Vagina (tissue), 2 donors: ENCODE measurements around the gene REN. TPM values are rescaled to one million over a fixed set of nuclear protein-coding genes. Genes with fewer than 3 reads are reported as not detected.

ENCODE experiments used
- DNase-seq, 2 donors: peaks; one replicate each; pipeline ENCODE4 v3.0.0-alpha.2; 2017; ENCODE audit errors: extremely low spot score in 2 of 2
- H3K27ac ChIP-seq: fragments of 200-600 bp; sonication (generic); one replicate; pipeline ENCODE4 v1.5.1; 2019
- H3K27me3 ChIP-seq: fragments of 200-600 bp; sonication (generic); one replicate; pipeline ENCODE4 v1.5.1; 2019
- H3K36me3 ChIP-seq, 2 donors: fragments of 200-600 bp; sonication (generic); one replicate each; pipeline ENCODE4 v1.5.1; 2017 to 2019
- H3K4me1 ChIP-seq: fragments of 200-600 bp; sonication (generic); one replicate; pipeline ENCODE4 v1.5.1; 2019
- H3K4me3 ChIP-seq, 2 donors: fragments of 200-600 bp; sonication (generic); 1 replicate in 1 of 2; 2 replicates in 1 of 2; pipeline ENCODE4 v1.5.1; 2016 to 2019
- H3K9me3 ChIP-seq: fragments of 200-600 bp; sonication (generic); one replicate; pipeline ENCODE4 v1.5.1; 2019
- POLR2A ChIP-seq, 2 donors: fragments of 450-650 bp; IDR thresholded peaks; one replicate each; pipeline ENCODE4 v1.6.1; 2017; ENCODE audit warnings: antibody characterized with exemption in 2 of 2, mild to moderate bottlenecking in 2 of 2, moderate library complexity in 2 of 2
- POLR2AphosphoS5 ChIP-seq, 2 donors: sonication (generic); formaldehyde crosslinking; IDR thresholded peaks; one replicate each; pipeline ENCODE4 v1.9.0; 2017; ENCODE audit warnings: antibody characterized with exemption in 2 of 2, mild to moderate bottlenecking in 2 of 2, low read depth in 1 of 2; ENCODE audit not compliant: insufficient read depth in 1 of 2
- intact Hi-C: fragments of 100-400 bp; cut with DNase I; formaldehyde crosslinking; loops from one replicate; pipeline ENCODE4 v1.15.1; 2023
- total RNA-seq: library from RNA; depleted of rRNA; stranded (reverse); fragments of >200 nt; gene quantifications from one replicate; pipeline ENCODE4 v1.2.3, GENCODE V29; 2016
- TF ChIP-seq, protein P1 (sequence below), 3 experiments: fragments of 450-650 bp in 2 of 3; fragments of 200-600 bp in 1 of 3; sonication (generic) in 1 of 3; IDR thresholded peaks; one replicate each; pipeline ENCODE4 v1.5.1; 2017 to 2019; ENCODE audit warnings: antibody characterized with exemption in 3 of 3, mild to moderate bottlenecking in 2 of 3, moderate library complexity in 2 of 3

The REN gene
- total RNA-seq, 1 donor from 2014 or later: not detected

DNA sequence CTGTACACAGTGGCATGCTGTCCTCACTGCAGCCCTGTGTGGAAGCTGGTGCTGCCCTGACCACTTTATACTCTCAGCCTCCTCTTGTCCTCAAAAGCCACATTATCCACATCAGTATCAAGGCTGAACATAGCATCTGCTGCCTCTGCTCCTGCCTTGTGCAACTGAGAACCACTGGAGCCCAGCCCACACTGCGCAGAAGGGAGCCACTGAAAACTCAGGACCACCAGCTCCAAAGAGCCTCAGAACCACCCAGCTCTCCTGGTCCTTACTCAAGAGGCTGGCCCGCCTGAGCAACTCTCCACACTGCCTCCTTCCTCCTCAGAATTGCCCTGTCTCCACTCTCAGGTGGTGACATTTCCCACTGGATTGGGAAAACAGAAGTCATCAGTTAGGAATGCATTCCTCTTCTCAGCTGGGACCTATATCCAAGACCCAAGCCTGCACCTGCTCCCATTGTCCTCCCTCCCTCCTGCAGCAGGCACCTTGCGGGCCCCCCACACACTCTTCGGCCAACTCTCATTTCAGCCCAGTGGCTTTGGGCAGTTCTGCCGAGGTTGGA, 37.1 kb upstream of the REN start:
- Histone ChIP-seq H3K9me3 (no peaks in the 10 kb centered on the region), H3K4me3 (no peak overlapping the region), H3K36me3 (no peaks in the 10 kb centered on the region), H3K4me1 (no peaks in the 10 kb centered on the region), H3K27ac (no peak overlapping the region), H3K27me3 (no peaks in the 10 kb centered on the region)
- TF ChIP-seq POLR2A (IDR thresholded peaks at IDR 0.05): no peak
- intact Hi-C loops: no loop called here
- no peak for DNase-seq

GRCh38 chr1:204202481-204202880, 36.3 kb upstream of the REN start:
- Histone ChIP-seq H3K27ac (no peak overlapping the region), H3K4me3 (no peak overlapping the region), H3K27me3 (no peaks in the 10 kb centered on the region), H3K4me1 (no peaks in the 10 kb centered on the region), H3K36me3 (no peaks in the 10 kb centered on the region), H3K9me3 (no peaks in the 10 kb centered on the region)
- TF ChIP-seq, protein P1, sequence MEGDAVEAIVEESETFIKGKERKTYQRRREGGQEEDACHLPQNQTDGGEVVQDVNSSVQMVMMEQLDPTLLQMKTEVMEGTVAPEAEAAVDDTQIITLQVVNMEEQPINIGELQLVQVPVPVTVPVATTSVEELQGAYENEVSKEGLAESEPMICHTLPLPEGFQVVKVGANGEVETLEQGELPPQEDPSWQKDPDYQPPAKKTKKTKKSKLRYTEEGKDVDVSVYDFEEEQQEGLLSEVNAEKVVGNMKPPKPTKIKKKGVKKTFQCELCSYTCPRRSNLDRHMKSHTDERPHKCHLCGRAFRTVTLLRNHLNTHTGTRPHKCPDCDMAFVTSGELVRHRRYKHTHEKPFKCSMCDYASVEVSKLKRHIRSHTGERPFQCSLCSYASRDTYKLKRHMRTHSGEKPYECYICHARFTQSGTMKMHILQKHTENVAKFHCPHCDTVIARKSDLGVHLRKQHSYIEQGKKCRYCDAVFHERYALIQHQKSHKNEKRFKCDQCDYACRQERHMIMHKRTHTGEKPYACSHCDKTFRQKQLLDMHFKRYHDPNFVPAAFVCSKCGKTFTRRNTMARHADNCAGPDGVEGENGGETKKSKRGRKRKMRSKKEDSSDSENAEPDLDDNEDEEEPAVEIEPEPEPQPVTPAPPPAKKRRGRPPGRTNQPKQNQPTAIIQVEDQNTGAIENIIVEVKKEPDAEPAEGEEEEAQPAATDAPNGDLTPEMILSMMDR (IDR thresholded peaks at IDR 0.05): no peak
- TF ChIP-seq POLR2AphosphoS5 (IDR thresholded peaks at IDR 0.05; ENCODE audit: insufficient read depth in 1 of 2, low read depth in 1 of 2) (no peak), POLR2A (IDR thresholded peaks at IDR 0.05) (no peak)
- intact Hi-C loops: no loop called here
- DNase-seq: no peak

GRCh38 chr1:204201348-204202040, 35.4 kb upstream of the REN start:
- no peaks in the 10 kb centered on the region for H3K9me3 ChIP-seq
- H3K27me3 ChIP-seq: no peaks in the 10 kb centered on the region
- no peaks in the 10 kb centered on the region for H3K4me1 ChIP-seq
- H3K36me3 ChIP-seq: no peaks in the 10 kb centered on the region
- TF ChIP-seq POLR2AphosphoS5 (IDR thresholded peaks at IDR 0.05; ENCODE audit: insufficient read depth in 1 of 2, low read depth in 1 of 2): no peak
- TF ChIP-seq, protein P1 (IDR thresholded peaks at IDR 0.05): no peak
- TF ChIP-seq POLR2A (IDR thresholded peaks at IDR 0.05): no peak
- intact Hi-C loops: no loop called here
- no peak overlapping the region for H3K27ac ChIP-seq
- no peak for DNase-seq
- H3K4me3 ChIP-seq: no peak overlapping the region

DNA sequence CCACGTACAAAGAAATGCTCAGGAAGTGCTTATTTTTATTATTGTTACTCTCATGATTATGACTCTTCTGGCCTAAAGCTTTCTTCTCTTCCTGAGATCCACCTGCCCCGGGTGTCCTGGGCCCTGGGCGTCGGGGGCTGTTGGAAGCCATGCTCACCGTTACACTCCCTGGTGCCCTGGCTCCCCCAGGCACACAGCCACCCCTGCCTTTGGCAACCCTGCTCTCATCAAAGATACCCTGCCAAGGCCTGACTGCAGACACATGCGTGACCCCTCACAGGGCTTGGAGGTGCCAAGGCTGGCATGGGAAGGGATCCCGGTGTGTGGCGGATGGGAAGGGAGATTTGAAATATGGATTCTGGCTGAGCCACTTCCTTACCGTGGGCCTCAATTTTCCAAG, 33.4 kb upstream of the REN start:
- TF ChIP-seq POLR2A (IDR thresholded peaks at IDR 0.05) (no peak), POLR2AphosphoS5 (IDR thresholded peaks at IDR 0.05; ENCODE audit: insufficient read depth in 1 of 2, low read depth in 1 of 2) (no peak)
- TF ChIP-seq, protein P1 (IDR thresholded peaks at IDR 0.05): no peak
- no peaks in the 10 kb centered on the region for H3K9me3 ChIP-seq
- no peaks in the 10 kb centered on the region for H3K4me1 ChIP-seq
- H3K36me3 ChIP-seq: no peaks in the 10 kb centered on the region
- no peak overlapping the region for H3K4me3 ChIP-seq
- H3K27ac ChIP-seq: no peak overlapping the region
- no peak for DNase-seq
- no peaks in the 10 kb centered on the region for H3K27me3 ChIP-seq
- intact Hi-C loops: no loop called here

DNA sequence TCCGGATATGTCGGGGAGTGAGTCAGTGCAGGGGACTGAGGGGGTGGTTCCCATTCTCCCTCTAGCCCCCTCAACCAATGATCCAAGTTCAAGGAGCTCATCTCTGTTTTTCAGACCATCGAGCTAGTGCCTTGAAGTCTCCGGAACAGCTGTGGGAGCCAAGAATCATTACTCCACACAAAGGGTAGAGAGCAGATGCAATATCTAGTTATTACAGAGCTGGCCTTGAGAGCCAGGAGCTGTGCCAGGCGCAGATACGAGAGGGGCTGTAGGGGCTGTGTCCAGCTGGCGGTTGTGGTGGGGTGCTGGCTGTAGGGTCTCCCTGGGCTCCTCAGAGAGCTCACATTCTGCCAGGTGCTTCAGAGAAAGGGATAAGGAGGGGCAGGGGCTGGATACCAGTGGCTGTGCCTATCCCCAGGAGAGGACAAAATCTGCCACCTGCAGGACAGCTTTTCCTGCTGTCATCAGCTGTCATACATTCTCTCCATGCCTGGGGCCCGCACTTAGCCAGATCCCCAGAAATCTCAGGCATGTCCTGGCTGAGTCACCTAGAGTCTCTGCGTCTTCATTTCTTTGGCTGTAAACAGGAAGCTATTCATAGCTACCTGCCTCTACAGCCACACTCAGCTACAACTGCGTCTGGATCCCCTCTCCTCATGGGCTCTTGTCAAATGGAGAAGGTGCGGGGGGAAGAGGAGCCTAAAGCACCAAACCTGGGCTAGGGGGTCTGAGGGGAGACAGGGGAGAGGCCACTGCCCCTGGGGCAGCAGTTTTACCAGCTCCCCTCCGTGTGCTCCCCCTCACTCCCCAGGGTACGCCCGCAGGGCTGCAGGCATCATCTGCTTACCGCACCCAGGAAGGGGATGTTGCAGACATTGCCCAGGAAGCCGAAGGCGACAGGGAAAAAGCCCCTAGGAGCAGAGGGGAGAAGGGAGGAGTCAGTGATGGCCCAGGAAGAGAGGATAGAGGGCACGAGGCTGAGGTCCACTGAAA, 32.5 kb upstream of the REN start:
- H3K9me3 ChIP-seq: no peaks in the 10 kb centered on the region
- no peaks in the 10 kb centered on the region for H3K36me3 ChIP-seq
- TF ChIP-seq POLR2AphosphoS5 (IDR thresholded peaks at IDR 0.05; ENCODE audit: insufficient read depth in 1 of 2, low read depth in 1 of 2) (no peak), POLR2A (IDR thresholded peaks at IDR 0.05) (no peak)
- TF ChIP-seq, protein P1 (IDR thresholded peaks at IDR 0.05): no peak
- no peak for DNase-seq
- no peaks in the 10 kb centered on the region for H3K4me1 ChIP-seq
- H3K4me3 ChIP-seq: no peak overlapping the region
- H3K27ac ChIP-seq: no peak overlapping the region
- intact Hi-C loops: no loop called here
- H3K27me3 ChIP-seq: no peaks in the 10 kb centered on the region
